CD4-positive, alpha-beta T cell treated with Interleukin-2 at 100 ng/mL for 4 hours (primary cell): ENCODE results near the gene ZNF830.
"Not testable (repeated sequence)": the region's sequence is repeated elsewhere in the genome, so short reads cannot be mapped to it uniquely, and the experiment has no call there.

ENCODE experiments used
- DNase-seq: peaks from one replicate; pipeline ENCODE4 v3.0.0-alpha.2; 2020; ENCODE audit warnings: low spot score

The ZNF830 gene

DNA sequence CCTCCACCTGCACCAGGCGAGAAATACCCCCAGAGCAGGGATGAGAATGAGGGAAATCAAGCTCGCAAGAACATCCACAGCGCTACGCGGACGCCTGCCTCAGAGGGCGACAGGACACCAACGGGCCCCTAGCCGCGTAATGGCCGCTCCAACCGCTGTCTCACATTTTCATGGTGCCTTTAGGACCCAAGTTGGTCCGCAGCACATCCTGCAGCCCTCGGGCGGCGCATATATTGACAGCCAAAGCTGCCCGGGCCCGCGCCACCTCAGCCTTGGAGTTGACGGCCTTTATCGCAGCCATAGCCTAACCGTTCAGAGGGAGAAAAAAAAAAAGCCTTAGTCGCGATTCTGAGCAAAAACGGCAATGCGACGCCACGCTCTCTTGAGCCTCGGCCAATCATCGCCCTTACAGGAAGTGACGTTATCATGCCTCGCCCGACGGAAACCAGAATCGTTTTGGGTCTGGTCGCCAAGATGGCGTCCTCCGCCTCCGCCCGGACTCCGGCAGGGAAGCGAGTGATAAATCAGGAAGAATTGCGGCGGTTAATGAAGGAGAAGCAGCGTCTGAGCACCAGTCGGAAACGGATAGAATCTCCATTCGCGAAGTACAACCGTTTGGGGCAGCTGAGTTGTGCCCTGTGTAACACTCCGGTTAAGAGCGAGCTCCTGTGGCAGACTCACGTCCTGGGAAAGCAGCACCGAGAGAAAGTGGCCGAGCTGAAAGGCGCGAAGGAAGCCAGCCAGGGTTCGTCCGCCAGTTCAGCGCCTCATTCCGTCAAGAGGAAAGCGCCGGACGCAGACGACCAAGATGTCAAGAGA lies at the start of gene ZNF830, which contains the start of gene CCT6B:
Gene ZNF830, plus strand, starts transcription at position 448 of the 819 bp plus-strand sequence. Its CDS starts 27 bp downstream, at position 475.
Gene CCT6B, minus strand, starts transcription at position 368 of the 819 bp plus-strand sequence. Its CDS starts 67 bp downstream, at position 301.
- DNase-seq = peak; percentile 92

- no peak for DNase-seq
Observed at GRCh38 chr17:34913001-34913400, 48.3 kb upstream of the ZNF830 start.

GRCh38 chr17:34916120-34916519 lies 45.2 kb upstream of the ZNF830 start:
- no peak for DNase-seq

GRCh38 chr17:34917381-34917780 lies 44.0 kb upstream of the ZNF830 start:
- DNase-seq = no peak

- no peak for DNase-seq
Observed at GRCh38 chr17:34920676-34921075, 40.7 kb upstream of the ZNF830 start.

DNA sequence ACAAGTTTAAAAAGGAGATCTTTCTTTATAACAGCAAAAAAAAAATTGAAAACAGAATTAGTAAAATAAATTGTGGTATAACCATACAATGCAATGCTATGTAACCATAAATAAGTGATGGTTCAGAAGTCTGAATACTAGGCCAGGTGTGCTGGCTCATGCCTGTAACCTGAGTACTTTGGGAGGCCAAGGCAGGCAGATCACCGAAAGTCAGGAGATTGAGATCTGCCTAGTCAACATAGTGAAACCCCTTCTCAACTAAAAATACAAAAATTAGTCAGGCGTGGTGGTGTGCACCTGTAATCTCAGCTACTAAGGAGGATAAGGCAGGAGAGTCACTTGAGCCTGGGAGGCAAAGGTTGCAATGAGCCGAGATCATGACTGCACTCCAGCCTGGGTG lies 34.7 kb upstream of the ZNF830 start:
- DNase-seq = no peak

DNA sequence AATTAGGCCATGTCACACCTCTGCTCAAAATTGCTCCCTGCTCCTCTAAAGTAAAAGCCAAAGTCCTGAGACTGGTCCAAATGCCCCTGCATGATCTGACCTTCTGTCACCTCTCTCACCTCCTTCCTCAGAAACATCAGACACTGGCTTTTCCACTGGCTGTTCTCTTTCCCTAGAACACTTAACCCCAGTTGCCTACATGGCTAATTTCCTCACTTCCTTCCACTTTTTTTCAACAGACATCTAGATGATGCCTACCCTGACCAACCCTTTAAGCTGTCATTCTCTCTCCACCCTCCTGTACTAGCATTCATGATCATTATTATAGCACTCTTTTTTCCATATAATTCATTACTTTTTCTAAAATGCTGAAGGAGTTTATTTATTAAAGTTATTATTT lies 31.1 kb upstream of the ZNF830 start:
- DNase-seq = no peak

GRCh38 chr17:34950780-34951179 lies 10.6 kb upstream of the ZNF830 start:
- DNase-seq = not testable (repeated sequence)

DNA sequence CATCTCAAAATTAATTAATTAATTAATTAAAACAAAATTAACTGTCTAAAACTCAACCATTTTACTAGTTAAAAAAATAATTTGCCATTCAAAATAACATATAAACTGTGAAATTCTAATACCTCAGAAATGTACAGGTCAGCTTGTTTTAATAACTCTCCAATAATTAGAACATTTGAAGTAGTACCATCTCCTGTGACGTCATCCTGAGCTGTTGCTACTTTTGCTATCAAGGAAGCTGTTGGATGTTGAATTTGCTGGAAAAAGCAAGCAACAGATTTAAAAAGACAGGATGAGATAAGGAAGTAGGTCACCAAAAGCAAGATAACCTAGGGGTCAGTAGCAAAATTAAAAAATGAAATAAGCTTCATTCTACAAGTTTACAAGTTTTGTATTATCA lies 2.9 kb upstream of the ZNF830 start:
- DNase-seq = no peak

DNA sequence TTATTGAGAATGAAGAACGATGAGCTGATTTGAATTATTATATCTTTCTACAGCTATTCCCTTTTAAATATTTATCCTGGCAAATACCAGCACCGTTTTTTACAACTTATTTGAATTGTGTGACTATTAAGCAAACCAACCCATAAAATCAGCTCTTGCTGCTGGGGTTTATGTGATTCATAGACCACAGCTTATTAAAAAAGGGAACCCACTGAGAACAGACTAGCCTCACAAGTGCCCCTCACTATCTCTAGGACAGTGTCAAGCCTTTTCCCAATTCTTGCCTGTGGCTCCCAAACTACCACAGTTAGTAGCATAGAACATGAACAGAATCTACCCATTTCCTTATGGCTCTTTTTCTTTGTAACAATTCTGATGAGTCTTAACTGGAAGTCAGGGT lies 12.8 kb downstream of the ZNF830 start:
- no peak for DNase-seq

GRCh38 chr17:34974794-34975785 lies 13.8 kb downstream of the ZNF830 start:
- DNase-seq = no peak

- DNase-seq = no peak
Observed at GRCh38 chr17:34979153-34979552, 17.8 kb downstream of the ZNF830 start.

- DNase-seq = no peak
Observed at GRCh38 chr17:34979650-34980352, 18.5 kb downstream of the ZNF830 start.

- DNase-seq = peak; percentile 93
Observed at GRCh38 chr17:34980353-34980680, 19.0 kb downstream of the ZNF830 start, which contains the start of gene LIG3. Gene LIG3, plus strand, starts transcription at chr17:34980512. Its CDS starts 2,494 bp downstream, at chr17:34983006.

DNA sequence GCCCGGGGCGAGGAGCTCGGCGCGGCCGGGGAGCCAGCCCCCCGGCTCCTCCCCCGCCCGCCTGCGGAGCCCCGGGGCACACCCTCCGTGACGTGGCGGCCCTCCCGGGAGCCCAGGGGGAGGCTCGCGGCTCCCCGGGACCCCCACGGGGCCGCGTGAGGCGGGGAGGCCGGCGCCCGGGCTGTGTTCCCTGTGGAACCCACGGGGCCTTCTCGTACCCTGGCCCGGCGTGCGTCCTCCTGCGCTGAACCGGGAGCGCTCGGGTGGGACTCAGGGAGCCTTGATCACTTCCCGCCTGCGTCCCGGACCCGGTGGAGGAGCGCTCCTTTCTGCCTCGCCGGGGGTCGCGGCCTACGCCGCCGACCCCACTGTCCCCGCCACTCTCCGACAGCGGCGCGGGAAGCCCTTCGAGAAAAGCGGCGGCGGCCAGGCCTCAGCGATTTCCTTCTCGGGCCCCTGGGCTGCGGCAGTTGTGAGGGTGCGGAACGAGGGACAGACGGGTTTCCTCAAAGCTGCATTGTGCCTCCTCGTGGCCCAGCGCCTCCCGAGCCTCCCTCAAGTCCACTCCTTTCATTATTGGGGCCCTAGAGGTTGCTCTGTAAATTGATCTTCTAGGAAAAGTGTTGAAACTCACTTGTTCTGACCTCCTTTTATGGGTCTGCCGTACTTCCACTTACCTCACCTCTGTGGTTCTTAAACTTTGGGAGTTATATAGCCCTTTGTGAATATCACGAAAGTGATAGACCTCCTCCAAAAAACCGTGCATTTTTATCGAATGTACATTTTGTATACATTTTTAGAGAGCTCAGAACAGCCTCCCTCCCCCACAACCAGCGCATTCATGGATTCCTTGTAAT lies 19.6 kb downstream of the ZNF830 start:
- DNase-seq = peak; percentile 77

DNA sequence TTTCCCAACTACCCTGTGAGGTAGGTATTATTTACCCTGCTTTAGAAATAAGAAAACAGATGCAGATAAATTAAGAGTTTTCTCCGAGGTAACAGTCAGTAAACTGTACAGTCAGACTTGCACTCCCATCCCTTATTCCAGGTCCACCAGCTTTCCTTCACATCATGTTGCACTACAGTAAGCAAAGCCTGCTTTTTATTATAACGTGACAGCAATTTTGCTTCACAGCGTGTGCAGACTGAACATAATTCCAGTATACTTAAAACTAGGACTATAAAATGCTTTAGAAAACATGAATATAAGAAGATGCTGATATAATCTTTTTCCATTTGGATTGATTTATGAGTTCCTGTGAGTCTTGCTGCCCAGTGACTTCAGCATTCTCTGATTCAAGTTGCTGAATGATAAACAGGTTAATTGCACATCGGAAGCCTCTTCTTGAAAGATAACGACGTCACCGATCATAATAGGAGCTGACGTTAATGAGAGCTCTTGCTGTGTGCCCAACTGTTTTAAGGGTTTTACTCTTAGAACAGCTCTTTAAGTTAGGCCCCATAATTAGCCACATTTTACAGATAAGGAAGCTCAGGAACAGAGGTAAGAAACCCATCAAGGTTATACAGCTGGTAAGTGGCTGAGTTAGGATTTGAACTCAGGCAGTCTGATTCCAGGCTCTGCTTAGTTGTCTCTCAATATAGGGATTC lies 20.4 kb downstream of the ZNF830 start:
- DNase-seq = no peak

- no peak for DNase-seq
Observed at GRCh38 chr17:34987232-34987631, 25.9 kb downstream of the ZNF830 start.

GRCh38 chr17:34988644-34989043 lies 27.3 kb downstream of the ZNF830 start:
- DNase-seq = no peak

GRCh38 chr17:34989473-34989872 lies 28.1 kb downstream of the ZNF830 start:
- no peak for DNase-seq

- DNase-seq = no peak
Observed at GRCh38 chr17:34990921-34991365, 29.6 kb downstream of the ZNF830 start.
